Activated naive CD4-positive, alpha-beta T cell treated with anti-CD3 and anti-CD28 coated beads for 36 hours (primary cell): ENCODE measurements around the gene CDC14A. TPM values are rescaled to one million over a fixed set of nuclear protein-coding genes. Genes with fewer than 3 reads are reported as not detected.

Experiments used
- CTCF ChIA-PET: fragments of 350-600 bp; sonication (Branson Sonifier 250); formaldehyde crosslinking; loops from one replicate; lab custom pipeline; 2021; ENCODE audit warnings: antibody characterized with exemption; lab: Charles Lee
- DNase-seq: peaks from one replicate; pipeline ENCODE4 v3.0.0-alpha.2; 2020
- H3K27ac Mint-ChIP-seq: one replicate; pipeline ENCODE4 v1.8.0; 2021; ENCODE audit warnings: mild to moderate bottlenecking, mixed read lengths
- H3K27me3 Mint-ChIP-seq: one replicate; pipeline ENCODE4 v1.8.0; 2021; ENCODE audit warnings: low read depth, mixed read lengths
- H3K36me3 Mint-ChIP-seq: one replicate; pipeline ENCODE4 v1.8.0; 2021; ENCODE audit warnings: low read depth, mixed read lengths
- H3K4me1 Mint-ChIP-seq: one replicate; pipeline ENCODE4 v1.8.0; 2021; ENCODE audit warnings: low read depth, mixed read lengths
- H3K4me3 Mint-ChIP-seq: one replicate; pipeline ENCODE4 v1.8.0; 2021; ENCODE audit warnings: mild to moderate bottlenecking, moderate library complexity, mixed read lengths
- H3K9me3 Mint-ChIP-seq: one replicate; pipeline ENCODE4 v1.8.0; 2021; ENCODE audit warnings: mixed read lengths
- intact Hi-C: fragments of 100-400 bp; cut with micrococcal nuclease; formaldehyde crosslinking; loops from one replicate; pipeline ENCODE4 v1.15.1; 2023
- total RNA-seq, 2 experiments: library from RNA; stranded (reverse); gene quantifications; one replicate each; pipeline ENCODE4 v1.2.3, GENCODE V29; 2021

Gene CDC14A
- total RNA-seq, 2 experiments from 2014 or later = 10.1 to 13.1 TPM

DNA sequence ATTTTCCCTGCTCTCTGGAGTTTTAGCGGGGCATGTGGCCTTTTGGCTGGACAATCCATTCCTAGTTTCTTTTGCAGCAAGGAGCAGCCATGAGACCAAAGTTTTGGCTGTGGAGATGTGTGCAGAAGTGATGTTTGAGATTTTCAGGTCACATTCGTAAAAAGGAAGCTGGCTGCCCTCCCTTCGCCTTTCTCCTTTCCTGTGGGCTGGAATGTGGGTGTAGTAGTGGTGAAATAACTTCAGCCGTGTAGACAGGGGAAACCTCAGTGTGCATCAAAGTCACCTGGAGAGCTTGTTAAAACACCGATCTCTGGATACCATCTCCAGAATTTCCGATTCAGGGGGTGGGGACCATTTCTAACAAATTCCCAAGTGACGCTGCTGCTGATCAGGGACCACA lies 180.3 kb downstream of the CDC14A start:
- Mint-ChIP-seq H3K27me3 (peaks cover 8% of the 10 kb centered on the region), H3K9me3 (no peaks in the 10 kb centered on the region), H3K36me3 (no peaks in the 10 kb centered on the region), H3K4me1 (peaks cover 25% of the 10 kb centered on the region), H3K27ac (no peak overlapping the region), H3K4me3 (no peak overlapping the region)
- no peak for DNase-seq
- intact Hi-C loops = no loop called here
- CTCF ChIA-PET = interaction anchor here (1.3 to 3.3 kb wide), 3 partner anchors 10 to 336 kb away, joined by 4 to 17 read pairs (median 4); no protein-coding TSS in a partner anchor

GRCh38 chr1:100535264-100535663 lies 183.0 kb downstream of the CDC14A start:
- H3K4me3 Mint-ChIP-seq = no peak overlapping the region
- CTCF ChIA-PET = no interaction called here
- H3K27ac Mint-ChIP-seq = no peak overlapping the region
- intact Hi-C loops = loop anchor here (5.0 kb wide), 1 partner anchor 268 kb away; the partner anchor contains the start of gene RTCA
- no peak for DNase-seq
- peaks cover 21% of the 10 kb centered on the region for H3K27me3 Mint-ChIP-seq
- no peaks in the 10 kb centered on the region for H3K36me3 Mint-ChIP-seq
- no peaks in the 10 kb centered on the region for H3K9me3 Mint-ChIP-seq
- H3K4me1 Mint-ChIP-seq = peaks cover 24% of the 10 kb centered on the region

DNA sequence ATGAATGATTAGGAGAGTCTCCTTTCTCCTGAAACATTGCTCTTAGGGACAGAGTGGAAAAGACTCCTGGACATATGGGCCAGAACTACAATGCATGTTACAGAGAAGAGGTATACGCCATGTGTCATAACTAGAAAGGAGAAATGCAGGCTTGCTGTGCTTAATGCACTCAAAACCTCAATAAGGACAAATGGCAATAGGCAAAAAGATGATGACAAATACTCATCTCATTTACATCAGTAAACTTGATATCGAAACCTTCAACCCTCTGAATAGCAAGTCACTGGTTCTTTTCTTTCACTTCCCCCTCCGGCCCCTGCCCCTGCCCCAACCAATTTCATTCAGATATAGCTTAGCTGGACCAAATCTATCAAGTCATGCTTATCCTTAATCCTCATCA lies 183.7 kb downstream of the CDC14A start:
- Mint-ChIP-seq H3K4me3 (no peak overlapping the region), H3K4me1 (peaks cover 17% of the 10 kb centered on the region), H3K36me3 (no peaks in the 10 kb centered on the region), H3K9me3 (no peaks in the 10 kb centered on the region), H3K27me3 (peaks cover 27% of the 10 kb centered on the region), H3K27ac (no peak overlapping the region)
- intact Hi-C loops = loop anchor here (5.0 kb wide), 1 partner anchor 269 kb away; the partner anchor contains the start of gene RTCA
- CTCF ChIA-PET = no interaction called here
- no peak for DNase-seq

GRCh38 chr1:100538913-100539835 lies 186.9 kb downstream of the CDC14A start:
- H3K27ac Mint-ChIP-seq = no peak overlapping the region
- CTCF ChIA-PET = interaction anchor here (0.8 to 1.2 kb wide), 2 partner anchors 12 to 78 kb away, joined by 3 read pairs; no protein-coding TSS in a partner anchor
- intact Hi-C loops = loop anchor here (1.0 to 5.0 kb wide), 2 partner anchors 76 to 272 kb away; partner anchors contain the start of gene RTCA
- peaks cover 39% of the 10 kb centered on the region for H3K27me3 Mint-ChIP-seq
- no peaks in the 10 kb centered on the region for H3K9me3 Mint-ChIP-seq
- peak; percentile 49 for DNase-seq
- peaks cover 2% of the 10 kb centered on the region for H3K4me1 Mint-ChIP-seq
- H3K4me3 Mint-ChIP-seq = peak overlapping the region; percentile 62
- H3K36me3 Mint-ChIP-seq = no peaks in the 10 kb centered on the region

- Mint-ChIP-seq H3K27ac (no peak overlapping the region), H3K4me3 (peak overlapping the region; percentile 62), H3K9me3 (no peaks in the 10 kb centered on the region), H3K4me1 (peaks cover 2% of the 10 kb centered on the region), H3K36me3 (no peaks in the 10 kb centered on the region), H3K27me3 (peaks cover 39% of the 10 kb centered on the region)
- DNase-seq = peak; percentile 12
- CTCF ChIA-PET = interaction anchor here (0.8 to 1.1 kb wide), 2 partner anchors 76 to 79 kb away, joined by 3 to 5 read pairs; no protein-coding TSS in a partner anchor
- intact Hi-C loops = loop anchor here (1.0 to 5.0 kb wide), 5 partner anchors 77 to 747 kb away; partner anchors contain the start of genes AGL, CDC14A and RTCA
Measured at GRCh38 chr1:100539836-100540536, 187.7 kb downstream of the CDC14A start.

GRCh38 chr1:100542285-100542684 lies 190.0 kb downstream of the CDC14A start:
- intact Hi-C loops = loop anchor here (2.0 to 5.0 kb wide), 4 partner anchors 190 to 745 kb away; partner anchors contain the start of genes AGL and CDC14A
- DNase-seq = no peak
- CTCF ChIA-PET = interaction anchor here (1.1 to 2.1 kb wide), 5 partner anchors 9 to 327 kb away, joined by 3 to 17 read pairs (median 10); no protein-coding TSS in a partner anchor
- Mint-ChIP-seq H3K9me3 (no peaks in the 10 kb centered on the region), H3K4me3 (no peak overlapping the region), H3K27me3 (peaks cover 34% of the 10 kb centered on the region), H3K36me3 (no peaks in the 10 kb centered on the region), H3K27ac (no peak overlapping the region), H3K4me1 (peaks cover 2% of the 10 kb centered on the region)

DNA sequence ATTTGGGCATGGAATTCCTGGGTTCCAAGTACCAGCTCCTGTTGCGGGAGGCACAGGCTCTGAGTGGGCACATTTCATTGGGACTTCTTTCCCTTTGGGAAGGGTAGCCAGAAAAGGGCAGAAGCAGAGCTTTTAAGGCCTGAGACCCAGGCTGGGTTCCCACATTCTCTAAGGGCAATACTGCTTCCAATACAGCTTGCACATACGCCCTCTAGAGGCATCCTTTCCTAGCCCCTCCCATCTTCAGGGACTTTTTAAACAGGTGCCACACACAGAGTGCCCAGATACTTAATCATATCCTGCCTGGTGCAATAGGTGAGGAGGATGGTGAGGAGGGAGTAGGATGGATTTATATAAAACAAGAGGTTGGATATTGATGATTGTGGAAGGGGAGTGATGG lies 191.3 kb downstream of the CDC14A start:
- no peak overlapping the region for H3K27ac Mint-ChIP-seq
- DNase-seq = peak; percentile 75
- no peak overlapping the region for H3K4me3 Mint-ChIP-seq
- H3K4me1 Mint-ChIP-seq = peaks cover 2% of the 10 kb centered on the region
- H3K9me3 Mint-ChIP-seq = no peaks in the 10 kb centered on the region
- H3K36me3 Mint-ChIP-seq = no peaks in the 10 kb centered on the region
- peaks cover 23% of the 10 kb centered on the region for H3K27me3 Mint-ChIP-seq
- intact Hi-C loops = loop anchor here (1.0 to 5.0 kb wide), 7 partner anchors 12 to 744 kb away; partner anchors contain the start of genes AGL and CDC14A
- CTCF ChIA-PET = interaction anchor here (0.5 to 2.1 kb wide), 7 partner anchors 11 to 887 kb away, joined by 3 to 17 read pairs (median 10); no protein-coding TSS in a partner anchor

- no peaks in the 10 kb centered on the region for H3K9me3 Mint-ChIP-seq
- no peak overlapping the region for H3K27ac Mint-ChIP-seq
- H3K36me3 Mint-ChIP-seq = no peaks in the 10 kb centered on the region
- peaks cover 19% of the 10 kb centered on the region for H3K27me3 Mint-ChIP-seq
- DNase-seq = no peak
- CTCF ChIA-PET = no interaction called here
- peaks cover 2% of the 10 kb centered on the region for H3K4me1 Mint-ChIP-seq
- no peak overlapping the region for H3K4me3 Mint-ChIP-seq
- intact Hi-C loops = loop anchor here (5.0 kb wide), 3 partner anchors 192 to 743 kb away; partner anchors contain the start of genes AGL and CDC14A
Measured at GRCh38 chr1:100544791-100545190, 192.5 kb downstream of the CDC14A start.

DNA sequence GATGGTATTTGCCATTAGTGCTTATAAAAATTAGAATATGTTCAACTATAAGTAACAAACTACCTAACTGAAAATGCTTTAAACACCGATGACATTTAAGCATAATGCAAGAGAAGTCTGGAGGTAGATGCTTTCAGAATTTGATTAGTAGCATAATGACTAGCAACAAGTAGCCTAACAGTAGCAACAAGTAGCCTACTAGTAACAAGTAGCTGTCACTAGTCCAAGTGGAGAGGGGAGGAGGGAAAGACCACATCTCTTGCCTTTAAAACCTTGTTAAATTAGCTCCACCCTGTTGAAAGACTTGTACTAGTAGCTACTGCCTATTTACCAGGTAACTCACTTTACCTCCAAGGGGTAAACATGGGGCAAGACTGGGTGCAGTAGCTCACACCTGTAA lies 193.5 kb downstream of the CDC14A start:
- Mint-ChIP-seq H3K4me3 (no peak overlapping the region), H3K36me3 (no peaks in the 10 kb centered on the region), H3K27me3 (peaks cover 15% of the 10 kb centered on the region), H3K27ac (no peak overlapping the region), H3K9me3 (peaks cover 2% of the 10 kb centered on the region), H3K4me1 (peaks cover 2% of the 10 kb centered on the region)
- CTCF ChIA-PET = interaction anchor here (0.6 to 1.6 kb wide), 2 partner anchors 15 to 200 kb away, joined by 3 read pairs; no protein-coding TSS in a partner anchor
- intact Hi-C loops = no loop called here
- DNase-seq = no peak

GRCh38 chr1:100552031-100552430 lies 199.7 kb downstream of the CDC14A start:
- H3K27me3 Mint-ChIP-seq = peaks cover 2% of the 10 kb centered on the region
- peaks cover 26% of the 10 kb centered on the region for H3K9me3 Mint-ChIP-seq
- no peaks in the 10 kb centered on the region for H3K36me3 Mint-ChIP-seq
- no peak overlapping the region for H3K27ac Mint-ChIP-seq
- H3K4me3 Mint-ChIP-seq = no peak overlapping the region
- CTCF ChIA-PET = no interaction called here
- intact Hi-C loops = no loop called here
- no peak for DNase-seq
- H3K4me1 Mint-ChIP-seq = no peaks in the 10 kb centered on the region

GRCh38 chr1:100552922-100553321 lies 200.6 kb downstream of the CDC14A start:
- intact Hi-C loops = no loop called here
- CTCF ChIA-PET = no interaction called here
- no peaks in the 10 kb centered on the region for H3K4me1 Mint-ChIP-seq
- H3K36me3 Mint-ChIP-seq = no peaks in the 10 kb centered on the region
- H3K9me3 Mint-ChIP-seq = peaks cover 26% of the 10 kb centered on the region
- H3K27me3 Mint-ChIP-seq = peaks cover 7% of the 10 kb centered on the region
- no peak for DNase-seq
- H3K27ac Mint-ChIP-seq = no peak overlapping the region
- H3K4me3 Mint-ChIP-seq = no peak overlapping the region

GRCh38 chr1:100556181-100556580 lies 203.9 kb downstream of the CDC14A start:
- intact Hi-C loops = no loop called here
- CTCF ChIA-PET = no interaction called here
- no peak overlapping the region for H3K4me3 Mint-ChIP-seq
- H3K9me3 Mint-ChIP-seq = peaks cover 24% of the 10 kb centered on the region
- H3K27ac Mint-ChIP-seq = no peak overlapping the region
- DNase-seq = no peak
- H3K36me3 Mint-ChIP-seq = no peaks in the 10 kb centered on the region
- no peaks in the 10 kb centered on the region for H3K4me1 Mint-ChIP-seq
- peaks cover 8% of the 10 kb centered on the region for H3K27me3 Mint-ChIP-seq
